ENCODE results near the gene SNX7.

The SNX7 gene

DNA sequence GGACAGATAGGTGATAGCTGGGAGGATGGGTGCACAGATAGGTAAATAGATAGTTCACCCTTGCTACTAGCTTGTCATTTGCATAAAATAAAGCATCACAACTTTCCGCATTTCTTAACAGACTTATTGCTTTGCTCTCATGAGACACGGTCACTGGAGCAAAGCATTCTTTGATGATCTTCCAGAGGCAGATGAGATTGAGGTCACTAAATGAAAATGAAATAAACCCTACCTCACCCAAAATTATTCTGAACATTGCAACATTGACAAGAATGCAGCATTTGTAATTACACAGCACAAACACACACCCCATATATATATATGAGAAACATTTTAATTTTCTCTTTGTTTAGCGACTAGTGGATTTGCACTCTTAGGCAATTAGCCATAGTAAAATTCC is 107.6 kb downstream of the SNX7 start:
- no peak for DNase-seq

DNA sequence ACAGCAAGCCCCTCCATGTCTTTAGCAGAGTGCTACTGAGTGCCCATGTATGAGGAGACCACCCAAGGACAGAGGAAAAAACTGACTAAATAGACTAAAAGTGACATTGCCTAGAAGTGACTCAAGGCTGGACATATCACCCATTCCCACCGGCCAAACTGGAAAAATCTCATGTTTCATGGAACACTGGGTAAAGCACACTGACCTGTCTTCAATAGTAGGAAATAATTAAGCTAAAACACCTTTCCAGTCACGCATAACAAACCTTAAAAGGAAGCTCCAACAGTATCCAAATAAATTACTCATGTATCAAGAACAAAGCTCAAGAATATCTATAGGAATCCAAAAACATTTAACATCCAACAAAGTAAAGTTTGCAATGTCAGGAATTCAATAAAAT is 120.4 kb downstream of the SNX7 start:
- DNase-seq, result no peak

DNA sequence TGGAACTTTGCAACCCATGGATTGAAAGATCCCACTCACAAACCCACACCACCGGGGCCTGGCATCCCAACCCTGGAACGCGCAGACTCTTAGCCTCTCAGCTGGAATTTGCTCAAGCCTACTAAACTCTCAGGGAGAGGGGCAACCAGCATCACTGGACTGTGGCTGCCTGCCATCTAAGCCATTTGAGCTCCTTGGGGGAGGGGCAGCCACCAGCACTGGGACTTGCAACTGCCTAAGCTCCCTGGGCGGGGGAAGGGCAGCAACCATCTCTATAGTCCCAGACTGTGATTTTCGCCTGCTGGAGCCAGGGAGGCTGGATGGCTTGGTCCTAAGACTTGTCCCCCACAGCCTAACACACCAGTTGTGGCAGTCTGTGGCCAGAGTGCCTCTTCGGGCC is 122.3 kb downstream of the SNX7 start:
- DNase-seq, result no peak

DNA sequence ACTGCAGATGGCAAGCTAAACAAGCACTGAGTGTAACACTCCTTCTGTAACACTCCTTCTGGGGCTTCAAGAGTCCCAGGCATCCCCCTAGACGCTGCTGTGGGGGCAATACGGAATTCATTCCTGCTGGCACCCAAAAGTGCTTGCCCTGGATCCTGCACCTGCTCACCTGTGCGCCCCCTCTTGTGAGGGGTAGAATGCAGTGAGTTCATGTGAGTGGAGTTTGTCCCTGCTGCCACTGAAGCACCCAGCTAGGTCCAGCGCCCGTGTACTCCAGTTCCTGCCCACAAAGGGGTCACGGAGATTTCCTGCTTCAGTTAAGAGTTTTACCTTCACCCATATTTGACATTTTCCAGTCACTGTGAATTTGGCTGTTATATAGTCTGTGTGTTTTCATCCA is 130.0 kb downstream of the SNX7 start:
- no peak for DNase-seq

DNA sequence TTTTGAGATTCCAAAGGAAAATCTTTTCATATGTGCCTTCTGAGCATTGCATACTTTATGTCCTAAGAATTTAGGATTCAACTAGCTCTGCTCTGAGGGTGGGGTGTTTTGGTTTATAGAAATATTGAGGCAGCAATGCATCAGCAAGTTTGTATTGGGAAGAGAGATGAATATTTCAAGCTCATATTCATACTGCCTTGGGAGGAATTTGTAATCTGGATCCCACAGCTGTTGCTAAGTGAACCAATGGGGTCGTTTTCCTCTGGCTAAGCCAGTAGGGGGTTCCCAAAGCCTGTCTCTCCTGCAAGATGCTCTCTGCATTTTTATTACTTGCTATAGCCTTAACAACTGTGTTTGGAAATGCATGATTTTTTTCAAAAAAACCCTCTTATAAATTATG is 130.6 kb downstream of the SNX7 start:
- no peak for DNase-seq

DNA sequence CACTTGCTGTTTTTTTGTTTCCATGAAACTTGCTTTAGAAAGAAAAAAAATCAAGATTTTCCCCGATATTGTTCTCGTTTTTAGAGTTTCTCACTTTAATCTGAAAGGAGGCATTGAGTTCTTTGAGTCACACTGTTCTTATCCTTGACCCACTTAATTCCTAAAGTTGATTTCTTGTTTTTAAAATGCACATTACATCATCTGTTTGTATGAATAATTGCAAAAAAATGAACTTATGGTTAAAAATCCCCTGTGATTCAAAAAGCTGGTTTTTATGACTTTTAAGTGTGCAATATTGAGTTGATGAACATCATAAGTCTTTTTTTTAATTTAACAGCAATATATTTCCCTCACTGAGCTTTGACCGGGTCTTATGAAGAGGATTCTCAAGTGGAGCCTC is 131.6 kb downstream of the SNX7 start:
- DNase-seq, result no peak

DNA sequence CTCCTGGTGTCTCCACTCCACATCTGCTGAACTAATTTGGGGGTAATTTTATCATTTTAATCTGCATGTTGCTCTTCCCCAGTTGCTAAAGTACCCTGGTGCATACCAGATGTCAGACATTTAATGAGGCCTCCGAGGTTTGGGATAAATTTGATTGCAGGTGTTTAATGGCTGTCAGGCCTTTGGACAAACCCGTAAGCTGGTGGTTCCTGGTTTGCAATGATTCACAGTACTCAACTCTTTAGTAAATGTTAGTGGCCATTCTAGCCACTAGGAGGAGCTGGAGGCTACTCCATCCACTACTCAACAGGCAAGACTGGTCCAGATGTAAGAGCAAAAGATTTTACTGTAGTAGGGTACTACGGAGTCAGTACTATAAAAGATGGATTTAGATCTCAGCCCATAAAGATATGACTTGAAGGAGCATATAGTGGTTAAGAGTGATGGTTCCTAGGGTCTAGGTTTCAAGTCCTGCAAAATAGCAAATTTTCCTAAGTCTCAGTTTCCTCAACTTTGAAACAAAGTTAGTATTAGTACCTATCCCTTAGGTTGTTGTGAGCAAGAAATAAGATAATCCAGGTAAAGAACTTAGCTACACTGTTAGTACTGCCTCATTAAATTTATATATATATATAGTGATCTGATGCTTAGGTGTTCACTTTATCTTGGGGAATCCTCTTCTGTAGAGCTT is 132.8 kb downstream of the SNX7 start:
- peak; percentile 19 to 31 for DNase-seq

DNA sequence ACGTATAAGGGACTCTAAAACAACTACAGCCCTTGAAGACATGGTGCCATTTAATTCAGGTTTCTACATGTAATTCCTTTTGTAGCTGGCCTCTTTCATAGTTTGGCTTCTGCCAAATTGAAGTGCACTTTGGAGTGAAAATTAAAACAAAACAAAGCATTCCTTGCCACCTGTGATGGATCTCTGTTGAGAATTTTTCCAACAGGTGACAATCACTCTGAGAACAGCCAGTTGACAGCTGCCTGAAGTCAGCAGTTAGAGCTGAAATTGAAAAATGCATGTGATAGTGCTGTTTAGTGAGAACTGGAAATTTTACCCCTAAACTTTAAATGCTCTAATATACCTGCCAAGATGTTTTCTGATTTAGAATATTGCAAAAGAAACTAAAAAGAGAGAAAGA is 134.5 kb downstream of the SNX7 start:
- no peak for DNase-seq

DNA sequence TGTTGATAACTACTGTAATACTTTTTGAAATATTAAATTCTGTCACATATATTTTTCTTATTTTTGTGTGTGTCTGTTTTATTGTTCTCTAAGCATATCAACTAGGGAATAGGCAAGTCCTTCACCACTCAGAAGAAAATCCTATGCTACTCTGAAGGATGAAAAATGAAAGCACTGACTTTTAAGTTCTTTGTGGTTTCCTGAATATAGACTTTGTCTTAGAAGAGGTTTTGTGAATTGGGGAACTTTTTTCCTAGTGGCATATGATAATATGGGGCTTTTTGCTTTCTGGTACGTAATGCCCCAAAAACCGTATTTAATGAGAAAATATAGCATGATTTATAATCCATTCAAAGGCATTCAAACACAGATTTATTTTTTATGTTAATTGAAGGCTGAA is 136.0 kb downstream of the SNX7 start:
- DNase-seq, result no peak

All from stimulated activated CD4-positive, alpha-beta T cell treated with anti-CD3 and anti-CD28 coated beads, Interleukin-2, amount 100 ng/mL, for 48 hours (primary cell).